PFSK-1 (cell line): ENCODE measurements around the gene ITGB6.

Source experiments
- FOXP2 ChIP-seq: optimal IDR thresholded peaks from 2 replicates; pipeline ENCODE3; 2011; ENCODE audit warnings: borderline replicate concordance, control low read depth, inconsistent platforms; ENCODE audit not compliant: insufficient read depth; ENCODE audit errors: extremely low read length, extremely low read depth
- POLR2AphosphoS5 ChIP-seq: IDR thresholded peaks from 2 replicates; pipeline ENCODE4 v1.6.1; 2012; ENCODE audit warnings: low read depth, mild to moderate bottlenecking, control low read depth, low read length, moderate library complexity
- REST ChIP-seq, 2 experiments: IDR thresholded peaks; 2 replicates each; pipeline versions ENCODE4 v1.6.1 to v1.8.0; 2011 to 2012; ENCODE audit warnings: low read depth in 2 of 2, low read length in 2 of 2, control low read depth in 1 of 2, inconsistent platforms in 1 of 2, mild to moderate bottlenecking in 1 of 2, moderate library complexity in 1 of 2; ENCODE audit not compliant: insufficient read depth in 1 of 2
- SIN3A ChIP-seq: IDR thresholded peaks from 2 replicates; pipeline ENCODE4 v1.6.1; 2012; ENCODE audit warnings: mild to moderate bottlenecking, low read length, moderate library complexity, borderline replicate concordance; ENCODE audit not compliant: insufficient read depth
- TAF1 ChIP-seq: IDR thresholded peaks from 2 replicates; pipeline ENCODE4 v1.6.1; 2012; ENCODE audit warnings: low read length, control low read depth, borderline replicate concordance; ENCODE audit not compliant: insufficient read depth

ITGB6 gene

GRCh38 chr2:160228141-160228917, 28.3 kb upstream of the ITGB6 start:
- no peak for TF ChIP-seq FOXP2
- TF ChIP-seq POLR2AphosphoS5 = no peak
- no peak for TF ChIP-seq TAF1
- TF ChIP-seq REST (IDR thresholded peaks at IDR 0.05; ENCODE audit: insufficient read depth in 1 of 2, low read depth in 2 of 2, low read length in 2 of 2) = no peak
- TF ChIP-seq SIN3A = no peak

- TF ChIP-seq SIN3A = no peak
- TF ChIP-seq POLR2AphosphoS5 = no peak
- TF ChIP-seq REST (IDR thresholded peaks at IDR 0.05; ENCODE audit: insufficient read depth in 1 of 2, low read depth in 2 of 2, low read length in 2 of 2) = no peak
- TF ChIP-seq TAF1 = no peak
- peak; percentile 50 for TF ChIP-seq FOXP2
Measured at GRCh38 chr2:160227293-160227915, 27.3 kb upstream of the ITGB6 start.

- TF ChIP-seq POLR2AphosphoS5 = no peak
- no peak for TF ChIP-seq TAF1
- TF ChIP-seq REST (IDR thresholded peaks at IDR 0.05; ENCODE audit: insufficient read depth in 1 of 2, low read depth in 2 of 2, low read length in 2 of 2) = no peak
- TF ChIP-seq SIN3A = no peak
- TF ChIP-seq FOXP2 = no peak
Measured at GRCh38 chr2:160226367-160226766, 26.3 kb upstream of the ITGB6 start.

GRCh38 chr2:160225722-160226121, 25.6 kb upstream of the ITGB6 start:
- TF ChIP-seq TAF1 (no peak), REST (IDR thresholded peaks at IDR 0.05; ENCODE audit: insufficient read depth in 1 of 2, low read depth in 2 of 2, low read length in 2 of 2) (no peak), FOXP2 (no peak), POLR2AphosphoS5 (no peak), SIN3A (no peak)
